NCI-H82 (cell line): ENCODE measurements around the gene SERTAD2.

Experiments
- DNase-seq: peaks from one replicate; lab custom pipeline; 2025; lab: John Stamatoyannopoulos, UW

Gene SERTAD2

GRCh38 chr2:64646007-64646880 lies 7.5 kb downstream of the SERTAD2 start:
- peak; percentile 83 for DNase-seq

- peak; percentile 90 for DNase-seq
These were observed 9.0 kb downstream of the SERTAD2 start for GRCh38 chr2:64644458-64645382.

GRCh38 chr2:64643838-64644457 lies 9.8 kb downstream of the SERTAD2 start:
- no peak for DNase-seq

GRCh38 chr2:64641599-64641998 lies 12.1 kb downstream of the SERTAD2 start:
- peak; percentile 53 for DNase-seq

- peak; percentile 45 for DNase-seq
These were observed 13.3 kb downstream of the SERTAD2 start for GRCh38 chr2:64640153-64641044.

- DNase-seq = peak; percentile 91
These were observed 14.0 kb downstream of the SERTAD2 start for GRCh38 chr2:64639691-64640090.

- no peak for DNase-seq
These were observed 15.1 kb downstream of the SERTAD2 start for GRCh38 chr2:64638502-64639120.

- DNase-seq = peak; percentile 26
These were observed 15.8 kb downstream of the SERTAD2 start for GRCh38 chr2:64637931-64638330.

- no peak for DNase-seq
These were observed 16.6 kb downstream of the SERTAD2 start for GRCh38 chr2:64637000-64637635.

- DNase-seq = no peak
These were observed 17.5 kb downstream of the SERTAD2 start for GRCh38 chr2:64635976-64636911.

GRCh38 chr2:64634345-64635267 lies 19.1 kb downstream of the SERTAD2 start:
- DNase-seq = peak; percentile 41

GRCh38 chr2:64632835-64633819 lies 20.6 kb downstream of the SERTAD2 start:
- DNase-seq = peak; percentile 46

GRCh38 chr2:64631771-64632170 lies 21.9 kb downstream of the SERTAD2 start:
- DNase-seq = no peak

- no peak for DNase-seq
These were observed 23.0 kb downstream of the SERTAD2 start for GRCh38 chr2:64630752-64631151.

GRCh38 chr2:64629875-64630274 lies 23.8 kb downstream of the SERTAD2 start:
- DNase-seq = no peak

- peak; percentile 34 for DNase-seq
These were observed 24.4 kb downstream of the SERTAD2 start for GRCh38 chr2:64629329-64629781.
